GM23338 (cell line): ENCODE results near the gene CELA3B.
"Not testable (repeated sequence)": the region's sequence is repeated elsewhere in the genome, so short reads cannot be mapped to it uniquely, and the experiment has no call there.

Experiments
- CREB1 ChIP-seq: fragments of 250-450 bp; sonication (Bioruptor Pico); IDR thresholded peaks from 2 replicates; pipeline ENCODE4 v1.5.0; 2020; ENCODE audit warnings: low read depth, mild to moderate bottlenecking, moderate library complexity
- EZH2 ChIP-seq: fragments of 200-600 bp; sonication (generic); IDR thresholded peaks from one replicate; pipeline ENCODE4 v1.8.0; 2017; ENCODE audit warnings: antibody characterized with exemption, mild to moderate bottlenecking, low read depth; ENCODE audit not compliant: unreplicated experiment
- EZH2phosphoT487 ChIP-seq: fragments of 200-600 bp; sonication (generic); IDR thresholded peaks from one replicate; pipeline ENCODE4 v1.8.1; 2018; ENCODE audit warnings: antibody characterized with exemption; ENCODE audit not compliant: unreplicated experiment
- JUNB ChIP-seq: IDR thresholded peaks from one replicate; pipeline ENCODE4 v1.6.1; 2016; ENCODE audit warnings: antibody characterized with exemption; ENCODE audit not compliant: unreplicated experiment
- POLR2AphosphoS5 ChIP-seq: IDR thresholded peaks from 2 replicates; pipeline ENCODE4 v1.6.1; 2016; ENCODE audit warnings: antibody characterized with exemption, low read depth
- REST ChIP-seq: IDR thresholded peaks from one replicate; pipeline ENCODE4 v1.6.1; 2018; ENCODE audit warnings: antibody characterized with exemption; ENCODE audit not compliant: unreplicated experiment
- ZNF114 ChIP-seq: fragments of 250-450 bp; sonication (Bioruptor Pico); IDR thresholded peaks from 2 replicates; pipeline ENCODE4 v1.5.0; 2020; ENCODE audit warnings: mild to moderate bottlenecking, moderate library complexity
- ZNF331 ChIP-seq: fragments of 250-450 bp; sonication (Bioruptor Pico); IDR thresholded peaks from 2 replicates; pipeline ENCODE4 v1.5.0; 2020; ENCODE audit warnings: low read depth, mild to moderate bottlenecking, moderate library complexity
- TF ChIP-seq, protein P1 (sequence below), 2 experiments: fragments of 200-600 bp in 1 of 2; sonication (generic) in 1 of 2; conservative IDR thresholded peaks; 2 replicates each; pipeline versions ENCODE4 v1.5.1 to v1.6.1; 2016 to 2017; ENCODE audit warnings: antibody characterized with exemption in 2 of 2, low read depth in 2 of 2, mild to moderate bottlenecking in 2 of 2, moderate library complexity in 1 of 2
- TF ChIP-seq, protein P2 (sequence below): fragments of 250-450 bp; sonication (Bioruptor Pico); IDR thresholded peaks from 2 replicates; pipeline ENCODE4 v1.5.0; 2020; ENCODE audit warnings: mild to moderate bottlenecking, moderate library complexity

DNA sequence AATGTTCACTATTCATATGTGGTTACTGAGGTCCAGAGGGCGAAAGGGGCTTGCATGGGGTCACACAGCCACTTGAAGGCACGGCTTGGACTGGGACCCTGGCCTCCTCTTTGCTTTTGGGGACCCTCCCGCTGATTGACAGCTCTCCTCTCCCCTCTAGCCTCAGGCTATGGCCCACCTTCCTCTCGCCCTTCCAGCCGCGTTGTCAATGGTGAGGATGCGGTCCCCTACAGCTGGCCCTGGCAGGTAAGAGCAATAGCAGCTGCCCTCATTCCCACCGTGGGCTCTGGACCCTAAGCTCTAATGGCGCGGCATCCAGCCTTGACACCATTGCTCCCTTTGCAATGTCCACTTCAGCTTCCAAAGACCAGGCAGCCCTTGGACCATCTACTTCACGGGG is 1.4 kb downstream of the CELA3B start:
- not testable (repeated sequence) for TF ChIP-seq EZH2phosphoT487; EZH2; ZNF114; POLR2AphosphoS5; REST; CREB1; JUNB; ZNF331 (CRISPR knock-in tag)
- TF ChIP-seq, protein P1, sequence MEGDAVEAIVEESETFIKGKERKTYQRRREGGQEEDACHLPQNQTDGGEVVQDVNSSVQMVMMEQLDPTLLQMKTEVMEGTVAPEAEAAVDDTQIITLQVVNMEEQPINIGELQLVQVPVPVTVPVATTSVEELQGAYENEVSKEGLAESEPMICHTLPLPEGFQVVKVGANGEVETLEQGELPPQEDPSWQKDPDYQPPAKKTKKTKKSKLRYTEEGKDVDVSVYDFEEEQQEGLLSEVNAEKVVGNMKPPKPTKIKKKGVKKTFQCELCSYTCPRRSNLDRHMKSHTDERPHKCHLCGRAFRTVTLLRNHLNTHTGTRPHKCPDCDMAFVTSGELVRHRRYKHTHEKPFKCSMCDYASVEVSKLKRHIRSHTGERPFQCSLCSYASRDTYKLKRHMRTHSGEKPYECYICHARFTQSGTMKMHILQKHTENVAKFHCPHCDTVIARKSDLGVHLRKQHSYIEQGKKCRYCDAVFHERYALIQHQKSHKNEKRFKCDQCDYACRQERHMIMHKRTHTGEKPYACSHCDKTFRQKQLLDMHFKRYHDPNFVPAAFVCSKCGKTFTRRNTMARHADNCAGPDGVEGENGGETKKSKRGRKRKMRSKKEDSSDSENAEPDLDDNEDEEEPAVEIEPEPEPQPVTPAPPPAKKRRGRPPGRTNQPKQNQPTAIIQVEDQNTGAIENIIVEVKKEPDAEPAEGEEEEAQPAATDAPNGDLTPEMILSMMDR (conservative IDR thresholded peaks at IDR 0.05; ENCODE audit: low read depth in 2 of 2) = not testable (repeated sequence)
- TF ChIP-seq, protein P2, sequence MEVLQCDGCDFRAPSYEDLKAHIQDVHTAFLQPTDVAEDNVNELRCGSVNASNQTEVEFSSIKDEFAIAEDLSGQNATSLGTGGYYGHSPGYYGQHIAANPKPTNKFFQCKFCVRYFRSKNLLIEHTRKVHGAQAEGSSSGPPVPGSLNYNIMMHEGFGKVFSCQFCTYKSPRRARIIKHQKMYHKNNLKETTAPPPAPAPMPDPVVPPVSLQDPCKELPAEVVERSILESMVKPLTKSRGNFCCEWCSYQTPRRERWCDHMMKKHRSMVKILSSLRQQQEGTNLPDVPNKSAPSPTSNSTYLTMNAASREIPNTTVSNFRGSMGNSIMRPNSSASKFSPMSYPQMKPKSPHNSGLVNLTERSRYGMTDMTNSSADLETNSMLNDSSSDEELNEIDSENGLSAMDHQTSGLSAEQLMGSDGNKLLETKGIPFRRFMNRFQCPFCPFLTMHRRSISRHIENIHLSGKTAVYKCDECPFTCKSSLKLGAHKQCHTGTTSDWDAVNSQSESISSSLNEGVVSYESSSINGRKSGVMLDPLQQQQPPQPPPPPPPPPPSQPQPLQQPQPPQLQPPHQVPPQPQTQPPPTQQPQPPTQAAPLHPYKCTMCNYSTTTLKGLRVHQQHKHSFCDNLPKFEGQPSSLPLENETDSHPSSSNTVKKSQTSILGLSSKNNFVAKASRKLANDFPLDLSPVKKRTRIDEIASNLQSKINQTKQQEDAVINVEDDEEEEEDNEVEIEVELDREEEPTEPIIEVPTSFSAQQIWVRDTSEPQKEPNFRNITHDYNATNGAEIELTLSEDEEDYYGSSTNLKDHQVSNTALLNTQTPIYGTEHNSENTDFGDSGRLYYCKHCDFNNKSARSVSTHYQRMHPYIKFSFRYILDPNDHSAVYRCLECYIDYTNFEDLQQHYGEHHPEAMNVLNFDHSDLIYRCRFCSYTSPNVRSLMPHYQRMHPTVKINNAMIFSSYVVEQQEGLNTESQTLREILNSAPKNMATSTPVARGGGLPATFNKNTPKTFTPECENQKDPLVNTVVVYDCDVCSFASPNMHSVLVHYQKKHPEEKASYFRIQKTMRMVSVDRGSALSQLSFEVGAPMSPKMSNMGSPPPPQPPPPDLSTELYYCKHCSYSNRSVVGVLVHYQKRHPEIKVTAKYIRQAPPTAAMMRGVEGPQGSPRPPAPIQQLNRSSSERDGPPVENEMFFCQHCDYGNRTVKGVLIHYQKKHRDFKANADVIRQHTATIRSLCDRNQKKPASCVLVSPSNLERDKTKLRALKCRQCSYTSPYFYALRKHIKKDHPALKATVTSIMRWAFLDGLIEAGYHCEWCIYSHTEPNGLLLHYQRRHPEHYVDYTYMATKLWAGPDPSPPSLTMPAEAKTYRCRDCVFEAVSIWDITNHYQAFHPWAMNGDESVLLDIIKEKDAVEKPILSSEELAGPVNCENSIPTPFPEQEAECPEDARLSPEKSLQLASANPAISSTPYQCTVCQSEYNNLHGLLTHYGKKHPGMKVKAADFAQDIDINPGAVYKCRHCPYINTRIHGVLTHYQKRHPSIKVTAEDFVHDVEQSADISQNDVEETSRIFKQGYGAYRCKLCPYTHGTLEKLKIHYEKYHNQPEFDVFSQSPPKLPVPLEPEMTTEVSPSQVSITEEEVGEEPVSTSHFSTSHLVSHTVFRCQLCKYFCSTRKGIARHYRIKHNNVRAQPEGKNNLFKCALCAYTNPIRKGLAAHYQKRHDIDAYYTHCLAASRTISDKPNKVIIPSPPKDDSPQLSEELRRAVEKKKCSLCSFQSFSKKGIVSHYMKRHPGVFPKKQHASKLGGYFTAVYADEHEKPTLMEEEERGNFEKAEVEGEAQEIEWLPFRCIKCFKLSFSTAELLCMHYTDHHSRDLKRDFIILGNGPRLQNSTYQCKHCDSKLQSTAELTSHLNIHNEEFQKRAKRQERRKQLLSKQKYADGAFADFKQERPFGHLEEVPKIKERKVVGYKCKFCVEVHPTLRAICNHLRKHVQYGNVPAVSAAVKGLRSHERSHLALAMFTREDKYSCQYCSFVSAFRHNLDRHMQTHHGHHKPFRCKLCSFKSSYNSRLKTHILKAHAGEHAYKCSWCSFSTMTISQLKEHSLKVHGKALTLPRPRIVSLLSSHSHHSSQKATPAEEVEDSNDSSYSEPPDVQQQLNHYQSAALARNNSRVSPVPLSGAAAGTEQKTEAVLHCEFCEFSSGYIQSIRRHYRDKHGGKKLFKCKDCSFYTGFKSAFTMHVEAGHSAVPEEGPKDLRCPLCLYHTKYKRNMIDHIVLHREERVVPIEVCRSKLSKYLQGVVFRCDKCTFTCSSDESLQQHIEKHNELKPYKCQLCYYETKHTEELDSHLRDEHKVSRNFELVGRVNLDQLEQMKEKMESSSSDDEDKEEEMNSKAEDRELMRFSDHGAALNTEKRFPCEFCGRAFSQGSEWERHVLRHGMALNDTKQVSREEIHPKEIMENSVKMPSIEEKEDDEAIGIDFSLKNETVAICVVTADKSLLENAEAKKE (CRISPR knock-in tag) = not testable (repeated sequence)
